HG02623 (cell line): Measurements from ENCODE around the gene LENG8.
"Not testable (repeated sequence)": the region's sequence is repeated elsewhere in the genome, so short reads cannot be mapped to it uniquely, and the experiment has no call there.

Experiments used
- ATAC-seq: cut with Tn5 transposase; IDR thresholded peaks from one replicate; pipeline ENCODE4 v1.9.1; 2021; ENCODE audit warnings: moderate library complexity; ENCODE audit not compliant: unreplicated experiment

LENG8 gene

DNA sequence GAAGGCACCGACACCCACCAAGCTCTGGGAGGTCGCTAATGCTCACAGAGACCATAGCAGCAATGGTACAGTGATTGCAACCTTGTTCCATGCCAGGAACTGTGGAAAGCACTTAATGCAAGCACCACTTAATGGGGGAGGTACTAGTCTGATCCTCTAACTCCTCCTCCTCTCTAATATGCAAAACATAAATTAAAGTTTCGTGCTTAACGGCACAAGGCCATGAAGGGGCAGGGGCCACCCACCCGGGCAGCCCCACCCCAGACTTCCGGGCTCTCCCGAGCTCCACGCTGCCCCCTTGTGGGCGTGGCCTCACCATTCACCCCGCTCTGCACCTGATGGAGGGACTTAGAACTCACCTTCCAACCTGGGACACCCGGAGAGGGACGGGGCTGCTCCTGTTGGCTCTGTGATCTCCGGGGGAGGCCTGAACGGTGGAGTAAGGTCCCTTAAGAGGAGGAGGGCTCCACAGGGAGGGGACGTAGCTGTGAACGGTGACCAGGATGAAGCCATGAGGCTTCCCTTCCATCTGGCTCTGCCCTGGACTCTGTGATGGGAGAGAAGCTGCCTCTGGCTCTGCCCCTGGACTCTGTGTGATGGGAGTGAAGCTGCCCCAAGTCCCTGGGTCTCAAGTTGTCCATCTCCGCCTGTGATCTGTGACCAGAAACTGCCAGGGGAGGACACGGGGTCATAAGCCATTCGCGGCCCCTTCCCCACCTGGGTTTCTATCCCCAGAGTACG is 60.4 kb downstream of the LENG8 start:
- ATAC-seq: not testable (repeated sequence)
